UCSD-AML1 (cell line): Measurements from ENCODE around the gene PRPF19.

Experiments
- DNase-seq: peaks from one replicate; lab custom pipeline; 2025; ENCODE audit not compliant: unreplicated experiment; lab: John Stamatoyannopoulos, UW

The PRPF19 gene

GRCh38 chr11:60876168-60876485 lies 30.3 kb downstream of the PRPF19 start:
- no peak for DNase-seq

- DNase-seq, result no peak
These were observed 30.8 kb downstream of the PRPF19 start for GRCh38 chr11:60875366-60876167.

DNA sequence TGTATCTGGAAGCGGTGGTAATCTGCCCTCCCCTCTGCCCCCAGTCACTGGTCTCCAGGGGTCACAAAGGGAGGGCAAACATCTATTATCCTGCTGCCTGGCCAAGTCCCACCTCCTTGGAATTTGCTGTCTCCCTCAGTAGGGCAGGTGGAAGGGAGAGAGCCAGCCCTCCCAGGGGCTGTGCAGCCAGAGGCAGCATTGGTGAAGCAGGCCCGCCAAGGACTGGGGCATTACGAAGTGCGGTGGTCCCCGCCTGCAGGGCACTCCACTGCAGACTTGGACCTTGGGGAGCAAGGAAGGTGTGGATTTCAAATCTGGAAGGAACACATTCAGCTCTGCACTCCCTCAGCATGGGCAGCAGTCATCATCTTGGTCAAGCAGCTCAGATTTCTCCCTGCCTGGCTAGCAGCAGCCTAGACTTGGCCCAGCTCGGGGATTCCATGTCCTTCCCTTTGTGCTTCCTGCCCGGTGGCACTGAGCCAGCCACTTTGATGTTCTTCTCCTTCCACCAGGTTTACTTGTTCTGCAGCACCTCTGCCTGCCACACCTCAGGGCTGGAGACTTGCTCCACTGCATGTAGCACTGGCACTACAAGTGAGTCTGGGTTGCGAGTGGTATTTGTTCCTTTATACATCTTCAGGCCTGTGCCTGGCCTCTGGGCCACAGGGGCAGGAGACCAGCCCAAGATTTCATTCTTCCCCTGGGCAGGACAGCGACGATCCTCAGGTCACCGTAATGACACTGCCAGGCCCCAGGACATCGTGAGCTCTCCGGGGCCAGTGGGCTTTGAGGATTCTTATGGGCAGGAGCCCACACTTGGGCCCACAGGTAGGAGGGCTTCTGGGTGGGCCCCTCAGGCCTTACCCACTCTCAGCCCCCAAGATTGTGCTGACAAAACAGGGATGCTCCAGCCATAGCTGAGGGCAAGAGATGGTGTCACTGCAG lies 31.7 kb downstream of the PRPF19 start:
- no peak for DNase-seq

DNA sequence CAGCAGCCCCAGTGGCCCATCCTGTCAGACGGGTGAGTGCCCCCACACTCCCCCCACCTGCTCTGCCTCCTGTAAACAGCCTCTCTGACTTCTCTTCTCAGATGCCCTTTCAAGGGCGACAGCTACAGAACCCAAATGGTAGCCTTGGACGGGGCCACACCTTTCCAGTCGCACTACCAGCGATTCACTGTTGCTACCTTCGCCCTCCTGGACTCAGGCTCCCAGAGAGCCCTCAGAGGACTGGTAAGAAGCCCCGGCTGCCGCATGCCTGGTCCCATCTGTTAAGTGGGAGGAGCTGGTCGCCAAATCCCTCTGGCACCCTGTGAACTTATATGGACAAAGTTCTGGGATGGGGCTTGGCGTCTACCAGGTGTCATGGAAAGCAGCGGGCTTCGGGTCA lies 32.9 kb downstream of the PRPF19 start:
- DNase-seq, result no peak

GRCh38 chr11:60872961-60873524 lies 33.3 kb downstream of the PRPF19 start:
- no peak for DNase-seq

GRCh38 chr11:60872124-60872960 lies 34.0 kb downstream of the PRPF19 start:
- no peak for DNase-seq

- no peak for DNase-seq
These were observed 34.9 kb downstream of the PRPF19 start for GRCh38 chr11:60871378-60872061.

DNA sequence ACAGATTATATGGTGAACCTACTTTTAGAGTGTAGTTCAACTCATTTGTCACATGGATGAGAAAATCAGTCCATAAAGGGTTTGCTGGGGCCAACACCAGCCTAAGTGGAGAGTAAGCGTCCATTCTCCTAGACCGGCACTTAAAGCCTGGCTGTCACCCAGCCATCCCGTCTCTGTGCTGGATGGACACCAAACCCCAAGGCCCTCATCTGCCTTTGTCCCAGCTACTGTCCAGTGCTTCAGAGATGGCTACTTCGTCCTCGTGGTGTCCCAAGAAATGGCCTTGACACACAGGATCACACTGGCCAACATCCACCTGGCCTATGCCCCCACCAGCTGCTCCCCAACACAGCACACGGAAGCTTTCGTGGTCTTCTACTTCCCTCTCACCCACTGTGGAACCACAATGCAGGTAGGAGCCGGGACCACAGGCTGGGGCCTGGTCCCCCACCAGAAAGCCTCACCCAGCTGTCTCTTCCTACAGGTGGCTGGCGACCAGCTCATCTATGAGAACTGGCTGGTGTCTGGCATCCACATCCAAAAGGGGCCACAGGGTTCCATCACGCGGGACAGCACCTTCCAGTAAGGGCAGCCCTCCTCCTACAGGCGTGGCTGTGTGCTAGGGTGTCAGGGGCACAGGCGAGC lies 35.5 kb downstream of the PRPF19 start:
- no peak for DNase-seq

DNA sequence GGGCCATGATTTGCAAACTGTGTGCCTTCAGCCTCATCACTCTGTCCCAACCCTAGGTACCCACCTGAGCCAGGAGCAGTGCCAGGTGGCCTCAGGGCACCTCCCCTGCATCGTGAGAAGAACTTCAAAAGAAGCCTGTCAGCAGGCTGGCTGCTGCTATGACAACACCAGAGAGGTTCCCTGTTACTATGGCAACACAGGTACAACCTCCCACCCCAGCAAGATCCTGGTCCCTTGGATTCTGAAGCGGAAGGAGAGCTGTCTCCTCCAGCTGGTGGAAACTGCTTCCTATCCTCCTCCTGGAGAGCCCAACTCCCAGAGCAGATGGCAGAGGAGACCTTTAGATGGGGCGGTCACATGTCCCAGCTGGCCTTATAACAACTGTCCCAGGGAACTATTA lies 36.1 kb downstream of the PRPF19 start:
- DNase-seq, result no peak

GRCh38 chr11:60869451-60869825 lies 36.9 kb downstream of the PRPF19 start:
- DNase-seq, result no peak

GRCh38 chr11:60868682-60869450 lies 37.5 kb downstream of the PRPF19 start:
- DNase-seq, result no peak

DNA sequence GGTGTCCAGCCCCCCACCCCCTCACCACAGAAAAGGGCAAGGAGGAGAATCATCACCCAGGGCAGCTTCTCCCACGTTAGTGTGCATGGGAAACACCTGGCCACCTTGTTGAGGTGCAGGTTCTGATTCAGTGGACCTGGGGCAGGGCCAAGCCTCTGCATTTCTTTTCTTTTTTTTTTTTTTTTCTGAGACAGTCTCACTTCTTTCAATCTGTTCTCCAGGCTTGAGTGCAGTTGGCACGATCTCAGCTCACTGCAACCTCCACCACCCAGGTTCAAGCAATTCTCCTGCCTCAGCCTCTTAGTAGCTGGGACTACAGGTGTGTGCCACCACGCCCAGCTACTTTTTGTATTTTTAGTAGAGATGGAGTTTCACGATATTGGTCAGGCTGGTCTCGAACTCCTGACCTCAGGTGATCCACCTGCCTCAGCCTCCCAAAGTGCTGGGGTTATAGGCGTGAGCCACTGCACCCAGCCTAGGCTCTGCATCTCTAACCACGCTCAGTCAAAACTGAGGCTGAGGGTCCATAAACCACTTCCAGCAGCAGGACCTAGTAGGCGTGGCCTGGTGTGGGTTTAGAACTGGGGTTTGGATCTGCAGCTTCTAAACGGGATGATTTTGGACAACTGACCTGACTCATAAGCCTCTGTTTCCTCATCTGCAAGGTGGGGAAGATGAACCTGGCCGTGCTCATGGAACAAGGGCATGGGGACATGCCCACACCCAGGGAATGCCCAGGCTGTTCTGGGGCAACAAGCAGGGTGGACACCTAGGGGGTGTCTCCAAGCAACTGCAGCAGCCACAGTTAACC lies 38.3 kb downstream of the PRPF19 start:
- no peak for DNase-seq

DNA sequence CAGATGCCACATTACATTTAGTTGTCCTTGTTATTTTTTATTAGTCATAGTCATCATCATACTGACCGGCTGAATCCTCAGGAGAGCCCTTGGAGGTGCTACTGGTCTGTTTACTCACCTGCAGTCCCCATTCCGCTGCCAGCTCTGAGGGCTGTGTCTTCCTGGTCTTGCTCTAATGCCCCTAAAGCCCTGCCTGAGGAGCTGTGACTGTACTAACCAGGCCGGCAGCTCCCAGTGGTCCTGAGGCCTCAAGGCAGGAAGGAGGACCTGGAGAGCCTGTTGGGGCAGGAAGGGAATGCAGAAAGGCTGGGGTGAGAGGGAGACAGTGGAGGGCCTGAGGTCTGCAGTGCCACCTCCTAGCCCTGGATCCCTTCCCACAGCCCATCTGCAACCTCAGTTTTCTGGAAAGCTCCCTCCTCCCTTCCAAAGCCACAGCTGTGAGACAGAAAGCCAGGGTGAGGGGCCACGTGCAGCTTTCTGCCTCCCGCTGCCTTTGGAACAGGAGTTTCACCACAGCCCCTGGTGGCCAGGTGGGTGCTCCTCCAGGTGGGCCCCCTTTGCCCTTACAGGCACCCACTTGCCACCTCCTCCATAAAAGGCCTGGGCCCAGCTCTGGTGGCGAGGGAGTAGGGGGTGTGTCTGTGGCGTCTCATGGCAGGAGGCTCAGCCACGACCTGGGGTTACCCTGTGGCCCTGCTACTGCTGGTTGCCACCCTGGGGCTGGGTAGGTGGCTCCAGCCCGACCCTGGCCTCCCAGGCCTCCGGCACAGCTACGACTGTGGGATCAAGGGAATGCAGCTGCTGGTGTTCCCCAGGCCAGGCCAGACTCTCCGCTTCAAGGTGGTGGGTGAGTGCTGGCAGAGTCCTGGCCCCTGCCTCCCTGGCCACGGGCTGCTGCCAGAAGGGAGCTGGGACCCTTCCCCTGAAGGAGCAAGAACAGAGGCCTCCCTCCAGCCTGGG lies 39.2 kb downstream of the PRPF19 start, which contains the start of gene ZP1:
ZP1 (plus strand) TSS at position 632 of the 960 bp plus-strand sequence; CDS start at position 652, 20 bp downstream.
- no peak for DNase-seq

GRCh38 chr11:60864856-60865513 lies 41.4 kb downstream of the PRPF19 start:
- DNase-seq, result no peak

- DNase-seq, result no peak
These were observed 42.5 kb downstream of the PRPF19 start for GRCh38 chr11:60863550-60864521.
